ENCODE measurements around the gene SRR.

GRCh38 chr17:2319051-2319450 lies 15.3 kb downstream of the SRR start:
- TF ChIP-seq POLR2A (IDR thresholded peaks at IDR 0.05) (no peak), CTCF (IDR thresholded peaks at IDR 0.05) (no peak)

All from lower leg skin (tissue), 3 donors.